H1 (cell line): ENCODE data around the gene YWHAQ. TPM values are rescaled to one million over a fixed set of nuclear protein-coding genes. Genes with fewer than 3 reads are reported as not detected.

Experiments
- CTCF ChIA-PET: fragments of 300-600 bp; sonication (Branson Sonifier 250); formaldehyde crosslinking; loops from one replicate; lab custom pipeline; 2021; ENCODE audit not compliant: partially characterized antibody; lab: Charles Lee
- POLR2A ChIA-PET: fragments of 300-600 bp; sonication (Branson Sonifier 250); formaldehyde crosslinking; loops from one replicate; lab custom pipeline; 2021; ENCODE audit warnings: inconsistent platforms; ENCODE audit not compliant: partially characterized antibody; lab: Charles Lee
- DNase-seq, 2 experiments: peaks; one replicate each; pipeline versions ENCODE4 v3.0.0 to v3.0.0-alpha.2; 2010 to 2022; ENCODE audit warnings: low spot score in 2 of 2, low read depth in 1 of 2, mixed read lengths in 1 of 2
- FAIRE-seq: peaks from 2 replicates; lab custom pipeline; 2011; peaks lifted over from hg19 to GRCh38; lab: Jason Lieb, UNC
- H2AFZ ChIP-seq: 2 replicates; pipeline ENCODE4 v1.8.1; 2012; ENCODE audit warnings: low read length, inconsistent platforms
- H2AK5ac ChIP-seq: 2 replicates; pipeline ENCODE4 v1.6.1; 2013; ENCODE audit warnings: low read depth, low read length
- H2BK120ac ChIP-seq: replicated peaks from 2 replicates; pipeline ENCODE3; 2013; ENCODE audit warnings: low read depth, low read length, inconsistent platforms
- H2BK12ac ChIP-seq: 2 replicates; pipeline ENCODE4 v1.6.1; 2013; ENCODE audit warnings: low read depth, low read length
- H2BK15ac ChIP-seq: 2 replicates; pipeline ENCODE4 v1.6.1; 2013; ENCODE audit warnings: low read length
- H2BK20ac ChIP-seq: 2 replicates; pipeline ENCODE4 v1.6.1; 2013; ENCODE audit warnings: low read length
- H2BK5ac ChIP-seq: 2 replicates; pipeline ENCODE4 v1.6.1; 2013; ENCODE audit warnings: low read depth, low read length
- H3K14ac ChIP-seq: 2 replicates; pipeline ENCODE4 v1.6.1; 2013; ENCODE audit warnings: inconsistent platforms; ENCODE audit not compliant: insufficient read length
- H3K18ac ChIP-seq: 2 replicates; pipeline ENCODE4 v1.6.1; 2013; ENCODE audit warnings: low read length; ENCODE audit errors: extremely low read depth
- H3K23ac ChIP-seq: 2 replicates; pipeline ENCODE4 v1.6.1; 2013; ENCODE audit warnings: inconsistent platforms; ENCODE audit not compliant: insufficient read length
- H3K23me2 ChIP-seq: 2 replicates; pipeline ENCODE4 v1.6.1; 2013; ENCODE audit warnings: low read depth, low read length
- H3K27ac ChIP-seq: 2 replicates; pipeline ENCODE4 v1.6.1; 2011; ENCODE audit warnings: low read depth, low read length, inconsistent platforms
- H3K27me3 ChIP-seq, 4 experiments: replicated peaks in 1 of 4; 1 replicate in 1 of 4; 2 replicates in 3 of 4; pipeline versions ENCODE4 v1.6.1 to v1.8.1; 2011 to 2013; ENCODE audit warnings: low read length in 3 of 4, mild to moderate bottlenecking in 3 of 4, inconsistent platforms in 2 of 4, mixed read lengths in 2 of 4, moderate library complexity in 1 of 4; ENCODE audit not compliant: control insufficient read depth in 3 of 4, insufficient read depth in 3 of 4; ENCODE audit errors: extremely low read depth in 1 of 4
- H3K36me3 ChIP-seq, 4 experiments: 2 replicates each; pipeline versions ENCODE4 v1.6.1 to v1.8.1; 2011 to 2013; ENCODE audit warnings: mild to moderate bottlenecking in 4 of 4, low read length in 3 of 4, moderate library complexity in 2 of 4, control low read depth in 1 of 4, inconsistent platforms in 1 of 4; ENCODE audit not compliant: insufficient read depth in 4 of 4, control insufficient read depth in 2 of 4
- H3K4ac ChIP-seq: replicated peaks from 2 replicates; pipeline ENCODE3; 2013; ENCODE audit warnings: low read length, low read depth, mixed read lengths, inconsistent platforms; ENCODE audit not compliant: insufficient read length
- H3K4me1 ChIP-seq, 4 experiments: replicated peaks in 1 of 4; 1 replicate in 1 of 4; 2 replicates in 3 of 4; pipeline versions ENCODE4 v1.6.1 to v1.8.1; 2011 to 2013; ENCODE audit warnings: low read length in 3 of 4, inconsistent platforms in 2 of 4, mixed read lengths in 1 of 4; ENCODE audit not compliant: insufficient read depth in 4 of 4, control insufficient read depth in 3 of 4
- H3K4me2 ChIP-seq, 2 experiments: 2 replicates each; pipeline versions ENCODE4 v1.6.1 to v1.8.1; 2011 to 2013; ENCODE audit warnings: low read depth in 2 of 2, low read length in 2 of 2, control low read depth in 1 of 2, inconsistent platforms in 1 of 2, mild to moderate bottlenecking in 1 of 2; ENCODE audit not compliant: insufficient read depth in 1 of 2
- H3K4me3 ChIP-seq, 4 experiments: fragments of 200-600, 300-600 bp in 1 of 4; sonication (generic), shearing (Covaris generic), sonication (Bioruptor Twin) in 1 of 4; 2 replicates each; pipeline versions ENCODE4 v1.5.1 to v1.8.1; 2011 to 2016; ENCODE audit warnings: low read length in 4 of 4, low read depth in 3 of 4, control low read depth in 2 of 4, inconsistent platforms in 2 of 4, mild to moderate bottlenecking in 2 of 4, mixed read lengths in 1 of 4, moderate library complexity in 1 of 4; ENCODE audit not compliant: insufficient read depth in 2 of 4; ENCODE audit errors: extremely low read depth in 1 of 4
- H3K56ac ChIP-seq: replicated peaks from 2 replicates; pipeline ENCODE3; 2013; ENCODE audit warnings: low read depth, mild to moderate bottlenecking, mixed read lengths, low read length, inconsistent platforms; ENCODE audit not compliant: insufficient read length
- H3K79me1 ChIP-seq: 2 replicates; pipeline ENCODE4 v1.6.1; 2013; ENCODE audit warnings: low read depth, low read length, control low read depth
- H3K79me2 ChIP-seq, 2 experiments: 2 replicates each; pipeline versions ENCODE4 v1.6.1 to v1.8.1; 2012 to 2013; ENCODE audit warnings: low read length in 2 of 2, mild to moderate bottlenecking in 2 of 2, inconsistent platforms in 1 of 2; ENCODE audit not compliant: insufficient read depth in 2 of 2, control insufficient read depth in 1 of 2
- H3K9ac ChIP-seq, 4 experiments: replicated peaks in 1 of 4; 1 replicate in 1 of 4; 2 replicates in 3 of 4; pipeline versions ENCODE4 v1.6.1 to v1.8.1; 2011 to 2013; ENCODE audit warnings: low read depth in 3 of 4, low read length in 3 of 4, control low read depth in 2 of 4, mild to moderate bottlenecking in 2 of 4, moderate library complexity in 2 of 4, inconsistent platforms in 1 of 4; ENCODE audit errors: extremely low read depth in 1 of 4
- H3K9me3 ChIP-seq, 2 experiments: 2 replicates each; pipeline versions ENCODE4 v1.6.1 to v1.8.1; 2012 to 2013; ENCODE audit warnings: mild to moderate bottlenecking in 2 of 2, moderate library complexity in 2 of 2, control low read depth in 1 of 2, inconsistent platforms in 1 of 2, low read depth in 1 of 2, low read length in 1 of 2, mixed read lengths in 1 of 2; ENCODE audit not compliant: insufficient read depth in 2 of 2
- H4K20me1 ChIP-seq, 2 experiments: replicated peaks in 1 of 2; 2 replicates each; pipeline versions ENCODE3 to v1.8.1; 2011 to 2013; ENCODE audit warnings: inconsistent platforms in 2 of 2, low read length in 2 of 2, mild to moderate bottlenecking in 1 of 2; ENCODE audit not compliant: insufficient read depth in 2 of 2, control insufficient read depth in 1 of 2
- H4K5ac ChIP-seq: 2 replicates; pipeline ENCODE4 v1.6.1; 2013; ENCODE audit warnings: low read length, low read depth, mixed read lengths, inconsistent platforms; ENCODE audit not compliant: insufficient read length
- H4K8ac ChIP-seq: 2 replicates; pipeline ENCODE4 v1.8.0; 2013; ENCODE audit warnings: mild to moderate bottlenecking, moderate library complexity, low read length, inconsistent platforms; ENCODE audit not compliant: insufficient read depth; ENCODE audit errors: extremely low read depth
- H4K91ac ChIP-seq: replicated peaks from 2 replicates; pipeline ENCODE3; 2013; ENCODE audit warnings: low read length, mixed read lengths, inconsistent platforms; ENCODE audit not compliant: insufficient read length
- CEBPB ChIP-seq: IDR thresholded peaks from 2 replicates; pipeline ENCODE4 v1.6.1; 2012; ENCODE audit warnings: low read depth, low read length
- CHD1 ChIP-seq: IDR thresholded peaks from 2 replicates; pipeline ENCODE4 v1.6.1; 2012; ENCODE audit warnings: low read depth, low read length, improper control_type of control experiment
- CHD2 ChIP-seq: IDR thresholded peaks from 2 replicates; pipeline ENCODE4 v1.6.1; 2012; ENCODE audit warnings: low read length, improper control_type of control experiment
- FOSL1 ChIP-seq: IDR thresholded peaks from 2 replicates; pipeline ENCODE4 v1.6.1; 2011; ENCODE audit warnings: mild to moderate bottlenecking, low read depth, low read length, moderate library complexity; ENCODE audit not compliant: insufficient read depth
- GABPA ChIP-seq: IDR thresholded peaks from 2 replicates; pipeline ENCODE4 v1.6.1; 2011; ENCODE audit warnings: mild to moderate bottlenecking, low read length, moderate library complexity, borderline replicate concordance; ENCODE audit not compliant: insufficient read depth
- KDM1A ChIP-seq: fragments of 200-600, 300-600 bp; sonication (generic); IDR thresholded peaks from 2 replicates; pipeline ENCODE4 v1.7.1; 2016; ENCODE audit warnings: mild to moderate bottlenecking, low read length, borderline replicate concordance
- NRF1 ChIP-seq: IDR thresholded peaks from 2 replicates; pipeline ENCODE4 v1.6.1; 2011; ENCODE audit warnings: mild to moderate bottlenecking, low read depth, low read length, improper control_type of control experiment
- RXRA ChIP-seq: IDR thresholded peaks from 2 replicates; pipeline ENCODE4 v1.6.1; 2011; ENCODE audit warnings: low read depth, mild to moderate bottlenecking, low read length, moderate library complexity; ENCODE audit not compliant: insufficient read depth
- SIN3A ChIP-seq, 2 experiments: IDR thresholded peaks in 1 of 2; conservative IDR thresholded peaks in 1 of 2; 2 replicates each; pipeline ENCODE4 v1.6.1; 2011 to 2012; ENCODE audit warnings: low read length in 2 of 2, improper control_type of control experiment in 1 of 2, low read depth in 1 of 2, mild to moderate bottlenecking in 1 of 2
- TAF7 ChIP-seq: optimal IDR thresholded peaks from 2 replicates; pipeline ENCODE3; 2011; ENCODE audit warnings: low read depth, mild to moderate bottlenecking, inconsistent platforms, low read length, moderate library complexity, borderline replicate concordance
- ZNF274 ChIP-seq: IDR thresholded peaks from 2 replicates; pipeline ENCODE4 v1.7.0; 2012; ENCODE audit warnings: low read length, borderline replicate concordance; ENCODE audit errors: extremely low read depth
- WGBS, 2 experiments: shearing (Covaris generic) in 1 of 2; methylation state at CpG; one replicate each; pipeline versions ENCODE4 v1.1.6 to v1.1.7; 2013 to 2015; ENCODE audit warnings: low lambda C conversion rate in 2 of 2, mixed read lengths in 2 of 2, inconsistent platforms in 1 of 2, low coverage in 1 of 2, missing lambda C conversion rate in 1 of 2; ENCODE audit not compliant: insufficient replicate concordance in 2 of 2, insufficient coverage in 1 of 2, insufficient read length in 1 of 2; ENCODE audit errors: extremely low coverage in 1 of 2, missing lambda C conversion rate in 1 of 2; 5-methylcytosine and 5-hydroxymethylcytosine counted together
- polyA plus RNA-seq, 7 experiments: library from polyadenylated mRNA; depleted of rRNA in 3 of 7; stranded (reverse) in 5 of 7; unstranded in 2 of 7; fragments of >200 nt in 5 of 7; fragments of 200-250 nt in 2 of 7; gene quantifications; 1 replicate in 5 of 7; 2 replicates in 1 of 7; 4 replicates in 1 of 7; pipeline versions ENCODE4 v1.2.1 to v1.2.3, GENCODE V29; 2011 to 2013; ENCODE audit warnings: missing spikeins in 2 of 7, mixed read lengths in 2 of 7
- total RNA-seq: library from RNA; stranded (reverse); fragmentation: NEBNext Ultra II Directional; extraction: Animal tissue kit (Norgen Biotek cat#: 25700); gene quantifications from 2 replicates; pipeline ENCODE4 v1.2.1, GENCODE V29; 2021

Gene YWHAQ
- total and polyA plus RNA-seq, 2 of the 8 experiments (the other 6 are each of a cell fraction or from before 2014, with no cell fraction given) = 244 to 480 TPM

GRCh38 chr2:9674891-9675414, 44.2 kb upstream of the YWHAQ start:
- no peaks in the 10 kb centered on the region for H3K36me3 ChIP-seq
- POLR2A ChIA-PET = no interaction called here
- WGBS, 2 experiments = 57% methylated on average over 5 of the region's 5 CpGs; no CpG with 5 or more reads in 1 of the 2 experiments
- no peaks in the 10 kb centered on the region for H3K9me3 ChIP-seq
- no peak overlapping the region for H2BK20ac ChIP-seq
- peak overlapping the region; percentile 95; the same call in 1 of the 2 replicates for H2AFZ ChIP-seq
- H2BK120ac ChIP-seq = no peak overlapping the region
- H4K91ac ChIP-seq = no peak overlapping the region
- no peak overlapping the region for H4K5ac ChIP-seq
- H2BK5ac ChIP-seq = no peak overlapping the region
- no peak overlapping the region for H3K27ac ChIP-seq
- no peak overlapping the region for H3K23ac ChIP-seq
- no peak overlapping the region for H3K56ac ChIP-seq
- CTCF ChIA-PET = interaction anchor here (0.6 to 2.9 kb wide), 4 partner anchors 15 to 306 kb away, joined by 3 to 11 read pairs (median 8); no protein-coding TSS in a partner anchor
- H2BK12ac ChIP-seq = no peak overlapping the region; the same call in 1 of the 2 replicates
- peak overlapping the region in 1 of 4 experiments; percentile 11; a peak in 1 of 8 replicates for H3K4me3 ChIP-seq
- no peak overlapping the region for H3K18ac ChIP-seq
- no peak for FAIRE-seq
- H3K23me2 ChIP-seq = no peaks in the 10 kb centered on the region
- H3K79me1 ChIP-seq = no peaks in the 10 kb centered on the region
- no peaks in the 10 kb centered on the region for H3K79me2 ChIP-seq
- no peaks in the 10 kb centered on the region for H3K27me3 ChIP-seq
- H3K4me1 ChIP-seq = peaks cover 2 to 9% (median 7%) of the 10 kb centered on the region in 4 experiments
- H2AK5ac ChIP-seq = no peak overlapping the region
- H3K4ac ChIP-seq = no peak overlapping the region
- H4K20me1 ChIP-seq = no peaks in the 10 kb centered on the region
- H3K9ac ChIP-seq = no peak overlapping the region
- no peak overlapping the region for H4K8ac ChIP-seq
- no peak overlapping the region for H2BK15ac ChIP-seq
- DNase-seq = no peak
- no peak overlapping the region for H3K14ac ChIP-seq
- H3K4me2 ChIP-seq = peak overlapping the region in 1 of 2 experiments; percentile 27; a peak in 2 of 4 replicates
- TF ChIP-seq RXRA (no peak), SIN3A (conservative IDR thresholded peaks at IDR 0.05 in 1 of 2, IDR thresholded peaks at IDR 0.05 in 1 of 2; ENCODE audit: low read depth in 1 of 2, low read length in 2 of 2) (no peak), NRF1 (no peak), CHD2 (no peak), KDM1A (no peak), FOSL1 (no peak), GABPA (no peak), TAF7 (no peak), ZNF274 (no peak), CHD1 (no peak), CEBPB (no peak)
